Fibroblast of mammary gland (primary cell): ENCODE results near the gene MRPL45.

Experiments
- DNase-seq: peaks from one replicate; pipeline ENCODE4 v3.0.0-alpha.2; 2010; ENCODE audit warnings: low read depth
- H3K4me3 ChIP-seq: 2 replicates; pipeline ENCODE4 v1.5.1; 2011; ENCODE audit warnings: low read depth, mild to moderate bottlenecking, low read length, moderate library complexity; ENCODE audit not compliant: control insufficient read depth
- CTCF ChIP-seq: conservative IDR thresholded peaks from 2 replicates; pipeline ENCODE4 v1.5.1; 2011; ENCODE audit warnings: low read depth, low read length, inconsistent platforms; ENCODE audit not compliant: control insufficient read depth, insufficient read depth

MRPL45 gene

DNA sequence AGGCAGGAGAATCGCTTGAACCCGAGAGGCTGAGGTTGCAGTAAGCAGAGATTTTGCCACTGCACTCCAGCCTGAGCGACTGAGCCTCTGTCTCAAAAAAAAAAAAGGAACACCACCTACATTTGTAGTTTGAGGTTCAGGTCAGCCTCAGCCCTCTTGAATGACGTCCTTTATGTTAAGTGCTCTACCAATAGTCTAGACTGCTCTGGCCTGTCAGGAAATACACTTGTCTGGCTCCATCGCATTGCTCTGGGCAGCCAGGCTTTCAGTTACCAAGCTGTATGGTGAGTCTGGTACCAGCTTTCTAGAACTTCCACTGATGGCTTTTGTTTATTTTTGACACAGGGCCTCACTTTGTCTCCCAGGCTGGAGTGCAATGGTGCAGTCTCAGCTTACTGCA lies 66.0 kb downstream of the MRPL45 start:
- no peak for DNase-seq
- no peak overlapping the region for H3K4me3 ChIP-seq
- TF ChIP-seq CTCF, result no peak

DNA sequence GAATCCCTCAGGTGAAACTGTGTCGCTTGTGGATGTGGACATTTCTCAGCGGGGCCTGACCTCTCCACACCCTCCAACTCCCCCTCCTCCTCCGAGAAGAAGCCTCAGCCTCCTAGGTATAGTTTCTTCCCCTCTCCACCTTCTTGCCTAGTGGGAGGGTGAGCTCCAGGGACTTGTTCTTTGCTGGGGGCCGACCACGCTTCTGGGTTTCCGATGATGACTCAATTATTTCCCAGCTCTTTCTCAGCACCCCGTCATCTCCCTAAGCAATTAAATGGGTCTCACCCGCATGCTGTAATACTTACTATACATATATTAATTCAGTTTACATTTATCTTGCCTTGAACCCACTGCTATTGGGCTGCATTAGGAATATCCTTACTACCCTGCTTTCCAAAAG lies 67.8 kb downstream of the MRPL45 start:
- TF ChIP-seq CTCF, result no peak
- peak; percentile 20 for DNase-seq
- H3K4me3 ChIP-seq, result no peak overlapping the region

DNA sequence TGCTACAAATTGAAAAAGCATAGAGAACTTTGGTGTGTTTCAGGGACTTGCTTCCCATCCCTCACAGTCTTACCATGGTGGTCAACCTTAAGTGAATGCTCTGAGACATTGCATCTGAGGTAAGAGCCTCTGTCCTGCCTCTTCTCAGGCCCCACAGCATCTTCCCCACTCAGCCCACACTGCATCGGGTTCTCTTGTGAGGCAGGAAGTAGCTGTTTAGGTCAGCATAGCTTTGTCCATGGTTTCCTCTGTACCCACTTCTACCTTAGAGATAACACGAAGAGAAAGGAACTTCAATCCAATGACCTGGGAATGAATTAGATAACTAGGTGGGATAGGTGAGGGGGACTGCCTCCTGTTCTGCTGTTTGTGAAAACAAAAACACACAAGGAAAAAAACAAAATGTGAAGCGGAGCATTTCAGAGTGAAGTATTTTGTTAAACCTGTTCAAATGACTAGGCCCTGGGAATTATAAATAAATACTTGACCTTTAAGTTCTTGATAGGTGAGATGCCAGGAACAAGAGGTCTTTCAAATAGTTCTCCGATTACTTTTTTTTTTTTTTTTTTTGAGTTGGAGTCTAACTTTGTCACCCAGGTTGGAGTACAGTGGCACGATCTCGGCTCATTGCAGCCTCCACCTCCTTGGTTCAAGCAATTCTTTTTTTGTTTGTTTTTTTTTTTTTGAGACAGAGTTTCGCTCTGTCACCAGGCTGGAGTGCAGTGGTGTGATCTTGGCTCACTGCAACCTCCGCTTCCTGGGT lies 72.3 kb downstream of the MRPL45 start:
- no peak for DNase-seq
- TF ChIP-seq CTCF, result no peak
- H3K4me3 ChIP-seq, result no peak overlapping the region
